ENCODE results near the gene FUNDC1.
"Not testable (repeated sequence)": the region's sequence is repeated elsewhere in the genome, so short reads cannot be mapped to it uniquely, and the experiment has no call there.

Gene FUNDC1

GRCh38 chrX:44542567-44543325 lies at the start of gene FUNDC1:
FUNDC1 (minus strand) TSS chrX:44542859; CDS start chrX:44542832, 27 bp downstream.
- Histone ChIP-seq H3K9ac (peak within 1 kb of the TSS; percentile 87 to 97 (median 94)), H3K27me3 (no peaks in the 10 kb centered on the region), H3K9me3 (replicated peaks in 1 of 11) (0 out of 22 replicates have a peak, but pooled peaks cover 0 to 5% (median 0%) of the 10 kb centered on the region in 11 experiments), H4K20me1 (no peaks in the 10 kb centered on the region), H3K4me3 (peak within 1 kb of the TSS; percentile 79 to 92 (median 82)), H3K4me1 (peaks cover 11 to 46% (median 24%) of the 10 kb centered on the region in 10 experiments), H3K36me3 (peaks cover 7 to 35% (median 20%) of the 10 kb centered on the region in 11 experiments; a peak in 20 of 22 replicates), H3K27ac (peak within 1 kb of the TSS; percentile 87 to 97 (median 95)), H3K4me2 (peak within 1 kb of the TSS; percentile 85 to 98 (median 93))
- no peak for TF ChIP-seq Cebpa-rat (IDR thresholded peaks at IDR 0.05)

GRCh38 chrX:44585866-44586265 lies 43.2 kb upstream of the FUNDC1 start:
- Histone ChIP-seq H3K9me3 (replicated peaks in 1 of 11) (peaks cover 9 to 24% (median 14%) of the 10 kb centered on the region in 11 experiments; a peak in 18 of 22 replicates), H3K27ac (no peak overlapping the region), H3K27me3 (no peaks in the 10 kb centered on the region), H3K4me1 (no peaks in the 10 kb centered on the region), H3K9ac (no peak overlapping the region), H3K36me3 (no peaks in the 10 kb centered on the region), H3K4me3 (no peak overlapping the region), H4K20me1 (no peaks in the 10 kb centered on the region), H3K4me2 (no peak overlapping the region)
- TF ChIP-seq Cebpa-rat (IDR thresholded peaks at IDR 0.05), result no peak

- TF ChIP-seq Cebpa-rat (IDR thresholded peaks at IDR 0.05), result no peak
- H3K4me2 ChIP-seq, result no peak overlapping the region
- H3K4me1 ChIP-seq, result no peaks in the 10 kb centered on the region
- H3K9me3 ChIP-seq (replicated peaks in 1 of 11), result peaks cover 9 to 24% (median 14%) of the 10 kb centered on the region in 11 experiments; a peak in 18 of 22 replicates
- H4K20me1 ChIP-seq, result no peaks in the 10 kb centered on the region
- no peak overlapping the region for H3K4me3 ChIP-seq
- H3K27ac ChIP-seq, result no peak overlapping the region
- H3K27me3 ChIP-seq, result no peaks in the 10 kb centered on the region
- H3K36me3 ChIP-seq, result no peaks in the 10 kb centered on the region
- H3K9ac ChIP-seq, result no peak overlapping the region
Observed at GRCh38 chrX:44580466-44580865, 37.8 kb upstream of the FUNDC1 start.

- Histone ChIP-seq H3K4me1 (no peaks in the 10 kb centered on the region), H4K20me1 (no peaks in the 10 kb centered on the region), H3K4me2 (no peak overlapping the region), H3K27me3 (no peaks in the 10 kb centered on the region), H3K9ac (no peak overlapping the region), H3K9me3 (replicated peaks in 1 of 11) (peaks cover 30 to 48% (median 35%) of the 10 kb centered on the region in 11 experiments), H3K4me3 (no peak overlapping the region), H3K27ac (no peak overlapping the region), H3K36me3 (no peaks in the 10 kb centered on the region; a peak in 1 of 22 replicates)
- TF ChIP-seq Cebpa-rat (IDR thresholded peaks at IDR 0.05), result no peak
Observed at GRCh38 chrX:44572340-44572938, 29.8 kb upstream of the FUNDC1 start.

- no peak overlapping the region for H3K9ac ChIP-seq
- no peaks in the 10 kb centered on the region for H3K27me3 ChIP-seq
- H3K9me3 ChIP-seq (replicated peaks in 1 of 11), result peaks cover 30 to 48% (median 35%) of the 10 kb centered on the region in 11 experiments
- H3K4me2 ChIP-seq, result no peak overlapping the region
- H4K20me1 ChIP-seq, result no peaks in the 10 kb centered on the region
- H3K27ac ChIP-seq, result no peak overlapping the region
- no peaks in the 10 kb centered on the region for H3K4me1 ChIP-seq
- TF ChIP-seq Cebpa-rat (IDR thresholded peaks at IDR 0.05), result no peak
- no peaks in the 10 kb centered on the region; a peak in 1 of 22 replicates for H3K36me3 ChIP-seq
- no peak overlapping the region for H3K4me3 ChIP-seq
Observed at GRCh38 chrX:44570522-44570921, 27.9 kb upstream of the FUNDC1 start.

- no peak for TF ChIP-seq Cebpa-rat (IDR thresholded peaks at IDR 0.05)
- no peaks in the 10 kb centered on the region for H3K27me3 ChIP-seq
Observed at GRCh38 chrX:44569122-44569521, 26.5 kb upstream of the FUNDC1 start.

GRCh38 chrX:44568196-44568595 lies 25.5 kb upstream of the FUNDC1 start:
- no peaks in the 10 kb centered on the region for H4K20me1 ChIP-seq
- H3K4me3 ChIP-seq, result no peak overlapping the region
- H3K9ac ChIP-seq, result no peak overlapping the region
- no peak overlapping the region for H3K27ac ChIP-seq
- TF ChIP-seq Cebpa-rat (IDR thresholded peaks at IDR 0.05), result no peak
- no peaks in the 10 kb centered on the region for H3K4me1 ChIP-seq
- no peak overlapping the region for H3K4me2 ChIP-seq
- H3K27me3 ChIP-seq, result no peaks in the 10 kb centered on the region
- H3K36me3 ChIP-seq, result no peaks in the 10 kb centered on the region
- H3K9me3 ChIP-seq (replicated peaks in 1 of 11), result peaks cover 21 to 33% (median 23%) of the 10 kb centered on the region in 11 experiments

More at GRCh38 chrX:44569122-44569521, 26.5 kb upstream of the FUNDC1 start:
- no peaks in the 10 kb centered on the region for H3K4me1 ChIP-seq
- H3K9me3 ChIP-seq (replicated peaks in 1 of 11), result peaks cover 30 to 42% (median 32%) of the 10 kb centered on the region in 11 experiments
- no peak overlapping the region for H3K9ac ChIP-seq
- H3K4me3 ChIP-seq, result no peak overlapping the region
- no peak overlapping the region for H3K27ac ChIP-seq
- no peak overlapping the region for H3K4me2 ChIP-seq
- no peaks in the 10 kb centered on the region; a peak in 1 of 22 replicates for H3K36me3 ChIP-seq
- H4K20me1 ChIP-seq, result no peaks in the 10 kb centered on the region

- H3K4me2 ChIP-seq, H3K36me3 ChIP-seq: not testable (repeated sequence)
Observed at GRCh38 chrX:44561896-44562295, 19.2 kb upstream of the FUNDC1 start.

GRCh38 chrX:44550563-44550962 lies 7.9 kb upstream of the FUNDC1 start:
- Histone ChIP-seq H3K9me3 (replicated peaks in 1 of 11) (no peaks in the 10 kb centered on the region), H3K4me2 (no peak overlapping the region), H3K9ac (no peak overlapping the region), H3K27me3 (no peaks in the 10 kb centered on the region), H3K4me3 (no peak overlapping the region), H3K27ac (no peak overlapping the region), H3K4me1 (peaks cover 0 to 9% (median 2%) of the 10 kb centered on the region in 10 experiments; a peak in 9 of 20 replicates), H3K36me3 (no peaks in the 10 kb centered on the region), H4K20me1 (no peaks in the 10 kb centered on the region)
- no peak for TF ChIP-seq Cebpa-rat (IDR thresholded peaks at IDR 0.05)

More at GRCh38 chrX:44561896-44562295, 19.2 kb upstream of the FUNDC1 start:
- not testable (repeated sequence) for H3K9ac ChIP-seq; H3K27ac ChIP-seq; H3K4me1 ChIP-seq; H4K20me1 ChIP-seq; H3K27me3 ChIP-seq; H3K9me3 ChIP-seq (replicated peaks in 1 of 11); H3K4me3 ChIP-seq

- H3K36me3 ChIP-seq; H3K27me3 ChIP-seq; H3K9me3 ChIP-seq (replicated peaks in 1 of 11); H3K4me3 ChIP-seq; H4K20me1 ChIP-seq: not testable (repeated sequence)
- Histone ChIP-seq H3K4me2 (peak overlapping the region in 5 of 11 experiments; percentile 20 to 62 (median 38); a peak in 5 of 22 replicates), H3K9ac (peak overlapping the region in 1 of 11 experiments; percentile 44; a peak in 2 of 22 replicates), H3K27ac (peak overlapping the region in 4 of 11 experiments; percentile 24 to 63 (median 50); a peak in 6 of 22 replicates), H3K4me1 (peaks cover 11 to 38% (median 21%) of the 10 kb centered on the region in 10 experiments)
Observed at GRCh38 chrX:44545454-44545853, 2.8 kb upstream of the FUNDC1 start.

Data from BLaER1 treated with 17β-estradiol and CSF1 and Interleukin-3, amounts not matched to agents 10 nM and 100 nM (cell line).